Stimulated activated CD4-positive, alpha-beta T cell treated with anti-CD3 and anti-CD28 coated beads, TNF-alpha, amount 100 ng/mL, for 1 hour (primary cell): Measurements from ENCODE around the gene XYLT1.

Experiments used
- DNase-seq, 3 donors: peaks; one replicate each; pipeline ENCODE4 v3.0.0-alpha.2; 2020; ENCODE audit warnings: low read depth in 3 of 3, low spot score in 1 of 3

XYLT1 gene

DNA sequence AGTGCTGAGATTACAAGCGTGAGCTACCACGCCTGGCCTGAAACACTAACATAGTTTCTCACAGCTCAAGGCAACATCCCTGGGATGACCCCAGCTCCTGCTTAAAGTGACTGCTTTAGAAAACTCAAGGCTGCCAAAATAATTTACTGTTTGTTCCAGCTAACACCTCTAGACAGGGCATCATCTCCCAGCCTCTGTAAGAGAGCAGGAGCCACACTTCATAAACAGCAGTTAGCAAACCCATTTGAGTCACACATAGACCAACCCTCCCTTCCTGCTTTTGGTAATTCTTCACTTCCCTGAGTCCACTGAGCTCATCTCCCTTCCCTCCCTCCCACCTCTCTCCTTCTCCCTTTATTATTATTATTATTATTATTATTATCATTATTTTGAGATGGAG is 201.3 kb downstream of the XYLT1 start:
- no peak for DNase-seq

DNA sequence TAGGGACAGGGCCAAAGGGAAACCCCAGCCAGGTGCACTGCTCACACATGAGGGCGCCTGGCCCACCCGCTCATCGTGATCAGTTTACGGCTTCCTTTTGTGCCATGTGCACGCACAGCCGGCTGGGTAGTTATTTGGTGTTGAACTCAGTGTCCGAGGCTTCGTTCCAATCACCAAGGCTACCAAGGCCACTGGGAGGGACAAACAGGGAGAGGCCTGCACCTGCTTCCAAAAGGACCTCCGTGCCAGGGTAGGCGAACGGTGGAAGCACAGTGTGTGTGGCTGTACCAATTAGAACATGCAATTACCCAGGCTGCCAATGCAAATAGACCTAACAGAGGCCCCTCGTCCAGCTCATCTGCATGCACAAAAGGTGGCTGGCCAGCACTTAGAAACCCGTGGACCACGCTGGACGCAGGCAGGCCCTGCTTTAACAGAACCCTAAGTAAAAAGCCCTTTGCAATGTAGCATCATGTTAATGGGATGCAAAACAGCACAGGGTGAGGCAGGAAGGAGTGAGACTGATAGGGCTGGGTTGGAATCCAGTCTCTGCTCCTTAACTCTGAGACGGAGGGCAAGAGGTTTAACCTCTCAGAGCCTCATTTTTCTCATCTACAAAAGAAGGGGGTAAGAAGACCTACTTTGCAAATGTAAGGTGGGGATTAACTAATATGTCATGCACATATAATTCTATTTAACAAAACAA is 204.0 kb downstream of the XYLT1 start:
- DNase-seq = no peak

DNA sequence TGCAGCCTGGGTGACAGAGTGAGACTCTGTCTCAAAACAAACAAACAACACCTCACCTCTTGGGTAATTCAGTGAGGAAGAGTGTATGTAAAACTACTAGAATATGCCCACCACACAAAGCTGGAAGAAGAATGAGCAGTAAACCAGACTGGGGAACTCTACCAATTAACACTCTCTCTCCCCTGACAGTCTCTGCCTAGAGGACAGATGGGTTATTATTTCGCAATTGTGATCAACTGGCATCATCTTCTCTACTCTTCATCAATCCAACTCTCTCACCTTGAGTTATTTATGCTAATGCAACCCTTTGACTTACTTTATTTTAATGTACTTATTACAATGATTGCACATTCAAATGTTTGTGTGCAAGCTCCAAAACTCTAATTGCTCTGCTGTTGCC is 205.6 kb downstream of the XYLT1 start:
- no peak for DNase-seq

DNA sequence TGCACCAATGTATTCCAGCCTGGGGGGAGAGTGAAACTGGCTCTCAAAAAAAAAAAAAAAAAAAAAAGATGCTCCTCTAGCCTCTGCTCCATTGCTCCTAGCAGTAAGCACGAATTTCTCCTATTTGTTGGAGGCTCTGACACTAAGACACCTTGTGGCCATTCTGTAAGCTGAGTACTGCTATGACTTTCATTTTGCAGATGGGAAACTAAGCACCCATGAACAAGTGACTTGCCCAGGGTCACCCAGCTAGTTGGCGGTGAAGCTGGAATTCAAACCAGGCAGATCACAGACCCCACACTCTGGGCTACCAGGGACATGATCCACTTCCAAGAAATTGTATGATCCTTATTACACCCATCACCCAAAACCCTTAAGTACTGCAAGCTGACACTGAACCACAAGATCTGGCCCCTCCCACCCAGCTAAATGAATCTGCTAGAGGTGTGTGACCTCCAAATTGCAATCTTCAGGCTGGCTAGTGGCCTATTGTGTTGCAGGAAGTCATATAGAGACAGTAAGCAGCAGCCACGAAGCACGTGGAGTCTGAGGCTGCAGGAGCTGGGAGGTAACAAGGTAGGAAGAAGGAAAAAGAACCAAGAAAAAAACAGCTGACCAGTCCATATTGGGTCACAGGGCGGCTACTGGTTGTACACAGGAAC is 209.4 kb downstream of the XYLT1 start:
- no peak for DNase-seq

DNA sequence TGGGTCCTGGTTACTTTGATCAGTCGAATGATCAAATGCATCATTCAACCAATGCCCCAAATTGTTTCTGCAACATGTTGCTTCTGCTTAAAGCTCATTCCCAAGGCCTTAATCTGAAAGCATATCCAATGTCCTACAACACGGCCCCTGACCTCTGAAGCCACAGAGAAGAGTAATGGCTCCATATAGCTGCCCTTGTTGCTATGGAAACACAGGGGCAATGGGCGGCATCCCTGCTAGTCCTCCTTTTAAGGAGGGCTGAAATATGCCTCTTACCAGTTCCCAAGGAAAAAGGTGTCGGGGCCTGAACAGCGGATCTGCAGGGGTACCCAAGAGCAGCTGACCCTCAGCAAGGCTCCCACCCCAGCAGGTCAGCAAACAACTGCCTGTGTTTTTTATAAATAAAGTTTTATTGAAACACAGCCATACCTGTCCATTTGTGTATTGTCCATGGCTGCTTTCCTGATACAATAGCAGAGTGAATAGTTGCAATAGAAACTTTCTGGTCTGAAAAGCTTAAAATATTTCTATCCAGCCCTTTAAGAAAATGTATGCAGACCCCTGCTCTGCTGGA is 210.4 kb downstream of the XYLT1 start:
- DNase-seq = no peak

DNA sequence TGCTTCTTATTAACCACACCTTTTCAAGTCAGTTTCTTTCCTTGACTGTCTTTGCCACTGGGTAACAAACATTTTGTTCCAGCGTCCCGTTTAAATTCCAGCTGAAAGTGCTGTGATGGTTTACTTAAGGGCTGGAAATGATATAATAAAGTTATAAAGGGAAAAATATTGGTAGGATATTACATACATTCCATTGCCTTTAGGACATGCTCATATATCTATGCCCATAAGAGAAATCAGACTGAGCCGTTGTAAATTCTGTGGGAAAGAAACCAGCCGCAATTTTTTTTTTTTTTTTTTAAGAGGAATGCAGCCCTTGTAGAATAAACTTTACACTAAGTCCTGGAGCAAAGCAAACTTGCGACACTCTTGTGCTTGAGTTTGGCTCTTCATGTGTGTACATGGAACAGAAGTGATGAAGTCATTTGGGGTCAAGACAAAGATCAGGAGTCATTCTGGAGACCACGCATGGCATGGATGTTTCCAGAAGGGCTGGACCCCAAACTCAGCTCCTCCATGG is 210.9 kb downstream of the XYLT1 start:
- no peak for DNase-seq

DNA sequence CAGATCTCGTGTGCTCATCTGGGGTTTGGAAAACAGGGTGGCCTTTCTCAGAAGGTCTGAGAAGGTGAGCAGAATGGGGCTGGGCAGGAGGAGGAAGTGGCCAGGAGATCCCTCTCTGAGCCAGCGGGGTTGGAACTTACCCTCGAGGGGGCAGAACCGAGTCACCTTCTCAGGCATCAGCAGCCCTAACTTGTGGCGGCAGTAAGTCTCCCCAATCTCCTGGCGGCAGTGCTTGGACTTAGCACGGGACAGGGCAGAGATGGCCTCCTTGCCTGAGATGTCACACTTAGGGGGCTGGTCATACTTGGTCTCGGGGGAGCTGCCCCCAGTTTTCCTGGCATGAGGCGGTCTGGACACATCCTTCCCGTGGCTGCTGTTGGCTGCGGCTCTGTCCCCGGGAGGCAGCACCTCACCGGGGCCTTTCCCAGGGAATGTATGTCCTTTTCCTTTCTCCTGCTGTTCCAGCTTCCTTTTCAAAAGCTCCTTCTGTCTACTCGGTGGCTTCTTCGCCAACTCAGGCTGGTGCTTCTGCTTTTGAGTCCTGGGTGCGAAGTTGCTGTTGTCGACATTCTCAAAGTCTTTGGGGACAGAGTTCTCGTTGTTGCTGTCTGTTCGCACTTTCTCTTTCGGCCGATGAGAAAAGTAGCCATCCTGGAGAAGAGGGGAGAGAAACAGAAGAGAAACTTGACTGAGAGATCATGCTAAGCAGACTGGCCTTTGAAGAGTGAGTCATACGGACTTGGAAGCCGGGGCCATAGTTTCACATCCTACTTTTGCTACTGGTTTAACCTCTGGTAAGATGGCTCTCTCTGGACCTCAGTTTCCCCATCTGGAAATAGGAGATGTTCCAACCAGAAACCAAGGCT is 211.7 kb downstream of the XYLT1 start:
- no peak for DNase-seq

DNA sequence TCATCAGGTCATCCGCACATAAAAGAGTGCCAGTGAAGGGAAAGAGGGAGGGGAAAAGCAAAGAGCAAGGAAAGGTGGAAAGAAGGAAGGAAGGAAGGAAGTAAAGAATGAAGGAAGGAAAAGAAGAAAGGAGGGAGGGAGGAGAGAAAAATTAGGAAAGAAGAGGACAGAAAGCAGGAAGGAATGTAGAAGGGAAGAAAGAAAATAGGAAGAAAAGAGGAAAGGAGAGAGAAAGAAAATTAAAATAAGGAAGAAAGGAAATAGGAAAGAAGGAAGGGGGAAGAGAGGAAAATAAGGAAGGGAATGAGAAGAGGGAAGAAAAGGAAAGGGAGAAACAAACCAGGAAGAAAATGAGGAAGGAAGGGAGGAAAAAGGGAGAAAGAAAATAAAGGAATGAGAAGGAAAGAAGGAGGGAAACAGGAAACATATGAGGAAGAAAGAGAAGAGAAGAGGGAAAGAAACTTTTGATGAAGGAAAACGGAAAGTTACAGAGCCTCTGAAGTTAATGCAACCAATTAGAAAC is 212.6 kb downstream of the XYLT1 start:
- no peak for DNase-seq

DNA sequence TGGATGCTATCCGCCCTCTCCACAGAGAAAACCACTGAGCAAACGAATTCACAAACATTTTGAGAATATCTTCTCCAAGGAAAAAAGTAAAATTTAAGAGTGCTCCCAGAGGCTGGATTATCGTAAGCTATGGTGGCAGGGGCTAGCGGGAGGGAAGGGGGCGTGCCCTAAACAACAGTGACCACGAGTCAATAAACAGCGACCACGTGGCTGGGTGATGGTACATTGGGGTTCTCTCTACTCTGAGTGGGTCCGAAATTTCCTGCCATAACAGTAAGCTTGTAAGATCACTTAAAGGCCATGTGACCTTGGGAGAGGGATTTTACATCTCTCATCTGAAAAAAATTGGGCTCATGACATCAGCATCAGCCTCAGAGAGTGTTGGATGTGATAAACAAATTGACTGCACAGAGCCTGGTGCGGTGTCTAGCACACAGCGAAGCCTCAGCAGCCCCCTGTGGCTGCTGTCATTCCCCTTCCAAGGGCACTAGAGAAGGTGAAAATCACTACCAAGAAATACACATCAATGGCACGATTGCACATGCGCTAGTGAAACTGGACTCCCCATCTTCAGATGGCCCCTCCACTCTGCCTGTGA is 213.2 kb downstream of the XYLT1 start:
- DNase-seq = no peak

DNA sequence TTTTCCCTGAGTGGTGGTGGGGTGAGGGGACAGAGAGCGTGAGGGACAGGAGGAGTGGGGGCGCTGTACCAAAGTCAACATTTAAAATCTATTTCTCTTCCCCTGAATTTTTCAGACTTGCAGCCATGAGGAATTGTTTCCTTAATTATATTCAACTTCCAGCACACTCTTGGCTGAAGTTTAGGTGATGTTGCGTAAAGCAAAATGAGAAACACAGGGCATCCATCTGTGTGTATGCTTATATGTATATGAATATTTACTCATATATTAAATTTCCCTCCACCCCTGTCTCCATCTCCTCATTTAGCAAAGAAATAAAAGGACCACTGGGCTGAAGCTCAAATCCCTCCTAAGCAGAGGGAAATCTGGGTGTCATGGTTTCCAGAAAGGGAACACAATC is 218.1 kb downstream of the XYLT1 start:
- DNase-seq = no peak

DNA sequence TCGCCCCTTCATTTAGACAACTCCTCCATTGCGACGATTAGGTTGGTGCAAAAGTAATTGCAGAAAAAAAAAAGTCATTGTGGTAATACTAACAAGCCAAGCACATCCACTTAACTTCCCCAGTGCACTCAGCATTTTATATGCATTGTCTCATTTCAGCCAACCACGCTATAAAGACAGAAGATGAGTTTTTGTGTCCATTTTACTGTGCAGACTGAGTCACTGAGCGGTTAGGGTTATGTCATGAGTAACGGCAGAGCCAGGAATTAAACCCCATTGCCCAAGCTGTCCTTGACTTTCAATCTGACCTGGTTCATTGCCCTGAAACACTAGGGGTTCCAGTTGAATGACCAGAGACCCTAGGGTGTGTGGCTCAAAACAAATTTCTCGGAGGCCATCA is 218.7 kb downstream of the XYLT1 start:
- DNase-seq = no peak

DNA sequence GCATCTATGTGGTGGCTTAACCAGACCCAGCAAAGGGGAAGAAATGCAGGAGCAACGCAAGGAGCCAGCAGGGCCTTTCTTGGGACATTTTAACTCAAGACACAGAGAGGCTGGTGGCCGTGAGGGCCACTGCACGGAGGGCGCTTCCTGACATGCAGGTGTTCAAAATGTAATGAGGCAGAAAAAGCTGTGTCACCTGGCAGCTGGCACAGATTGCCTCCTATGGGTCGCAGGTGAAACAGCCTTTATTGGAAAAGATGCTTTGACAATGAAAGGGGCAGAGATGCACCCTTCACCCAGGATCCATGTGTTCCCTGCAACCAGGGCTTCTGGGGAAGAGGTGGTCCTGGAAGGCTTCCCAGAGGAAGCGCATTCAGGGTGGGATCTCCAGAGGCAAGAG is 219.3 kb downstream of the XYLT1 start:
- no peak for DNase-seq

DNA sequence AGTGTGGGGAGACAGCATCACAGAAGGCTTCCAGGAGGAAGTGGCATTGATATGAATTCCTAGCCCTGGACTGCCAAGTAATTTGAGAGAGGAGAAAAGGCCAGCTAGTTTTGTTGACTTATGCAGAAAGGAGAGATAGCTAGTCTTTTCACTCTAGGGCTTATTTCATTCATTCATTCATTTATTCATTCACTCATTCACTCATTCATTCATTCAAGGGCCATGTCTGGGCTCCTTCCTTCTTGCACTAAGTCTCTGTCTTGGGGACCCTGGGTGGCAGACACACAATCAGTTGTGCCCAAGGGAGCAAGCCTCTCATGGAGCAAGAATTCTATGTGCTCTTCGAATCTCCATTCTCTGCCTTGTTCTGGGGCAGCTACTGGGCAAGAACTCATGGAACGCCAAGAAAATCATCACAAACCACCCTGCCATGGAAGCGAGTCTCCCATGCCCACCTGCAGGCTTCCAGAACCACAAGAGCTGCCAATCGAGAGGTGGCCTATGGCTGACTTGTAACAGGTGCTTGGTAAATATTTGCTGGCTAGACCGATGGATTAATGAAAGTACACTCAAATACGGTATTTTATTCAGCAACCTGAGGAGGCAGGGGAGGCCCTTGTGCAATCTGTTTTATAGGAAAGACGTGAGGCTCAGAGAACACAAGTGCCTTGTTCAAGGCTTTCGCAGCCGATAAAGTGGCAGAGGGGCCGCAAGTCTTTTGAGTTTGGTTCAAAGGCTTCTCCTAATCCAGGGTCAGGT is 223.6 kb downstream of the XYLT1 start:
- no peak for DNase-seq

DNA sequence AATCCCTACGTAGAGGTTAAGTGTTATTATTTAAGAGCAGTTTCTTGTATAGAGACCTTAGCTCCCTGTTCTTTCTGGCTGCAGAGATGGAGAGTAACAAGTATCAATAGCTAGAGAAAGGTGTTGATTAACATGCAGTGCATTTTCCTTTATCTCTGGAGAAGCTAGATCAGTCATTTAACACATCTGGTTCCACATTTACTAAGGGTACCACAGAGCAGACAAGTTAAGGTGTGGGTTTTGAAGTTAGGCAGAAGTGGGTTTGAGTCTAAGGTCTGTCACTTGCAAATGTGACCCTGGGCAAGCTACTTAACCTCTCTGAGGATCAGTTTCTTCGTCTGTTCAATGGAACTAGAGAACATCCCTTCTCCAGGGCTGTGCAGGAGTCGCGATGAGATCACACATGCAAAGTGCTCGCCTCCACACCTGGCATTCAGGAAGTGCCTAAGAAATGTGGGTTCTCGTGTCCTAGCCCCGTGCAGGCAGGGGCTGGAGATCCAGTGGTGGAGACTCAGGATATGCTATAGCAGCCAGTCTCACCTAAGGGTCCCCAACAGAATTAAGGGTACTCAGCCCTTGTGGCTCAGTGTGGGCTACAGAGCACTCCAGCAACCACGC is 224.4 kb downstream of the XYLT1 start:
- DNase-seq = no peak

DNA sequence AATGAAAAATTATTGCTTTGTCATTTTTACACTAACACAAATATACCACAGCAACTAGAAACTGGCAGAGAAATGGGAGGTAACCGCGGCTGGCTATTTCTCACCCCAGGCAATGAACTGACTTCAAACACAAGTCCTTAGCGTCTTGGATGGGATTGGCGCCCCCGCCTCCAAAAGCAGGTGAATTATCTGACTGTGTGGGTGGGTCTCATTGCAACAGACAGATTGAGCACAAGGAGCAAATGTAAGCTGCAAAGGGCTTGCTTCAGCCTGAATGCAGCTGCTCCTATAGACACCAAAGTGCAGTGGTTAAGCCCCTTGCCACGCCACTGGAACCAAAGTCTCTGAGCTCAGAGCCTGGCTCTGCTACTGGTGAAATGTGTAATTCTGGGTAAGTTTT is 225.0 kb downstream of the XYLT1 start:
- DNase-seq = no peak

DNA sequence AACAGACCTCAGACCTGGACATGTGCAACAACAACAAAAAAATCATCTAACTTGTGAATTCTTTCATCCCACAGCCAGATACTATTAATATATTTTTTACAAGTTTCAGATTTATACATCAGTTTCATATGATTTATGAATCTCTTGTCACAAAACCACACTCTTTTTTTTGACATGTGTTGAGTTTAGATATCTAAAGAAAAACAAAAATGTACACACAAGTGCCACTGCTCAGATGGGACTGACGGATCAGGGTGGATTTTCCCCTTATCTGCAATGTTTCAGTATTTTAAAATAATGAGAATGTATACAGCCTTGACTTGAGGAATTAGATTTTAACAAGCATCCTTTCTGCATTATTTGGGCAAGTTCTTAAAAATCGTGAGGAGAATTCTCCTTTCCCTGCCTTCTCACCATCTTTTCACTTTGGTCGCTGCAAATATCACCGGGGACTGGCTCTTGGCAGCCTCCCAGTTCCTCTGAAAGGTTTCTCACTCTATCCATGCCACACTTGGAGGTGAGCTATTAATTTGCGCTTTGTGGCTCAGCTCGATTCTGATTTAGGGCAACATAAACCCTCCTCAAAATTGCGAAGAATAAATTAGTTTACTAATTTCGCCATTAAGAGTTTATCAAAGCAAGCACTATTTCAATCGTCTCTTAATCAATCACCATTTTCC is 225.7 kb downstream of the XYLT1 start:
- no peak for DNase-seq

DNA sequence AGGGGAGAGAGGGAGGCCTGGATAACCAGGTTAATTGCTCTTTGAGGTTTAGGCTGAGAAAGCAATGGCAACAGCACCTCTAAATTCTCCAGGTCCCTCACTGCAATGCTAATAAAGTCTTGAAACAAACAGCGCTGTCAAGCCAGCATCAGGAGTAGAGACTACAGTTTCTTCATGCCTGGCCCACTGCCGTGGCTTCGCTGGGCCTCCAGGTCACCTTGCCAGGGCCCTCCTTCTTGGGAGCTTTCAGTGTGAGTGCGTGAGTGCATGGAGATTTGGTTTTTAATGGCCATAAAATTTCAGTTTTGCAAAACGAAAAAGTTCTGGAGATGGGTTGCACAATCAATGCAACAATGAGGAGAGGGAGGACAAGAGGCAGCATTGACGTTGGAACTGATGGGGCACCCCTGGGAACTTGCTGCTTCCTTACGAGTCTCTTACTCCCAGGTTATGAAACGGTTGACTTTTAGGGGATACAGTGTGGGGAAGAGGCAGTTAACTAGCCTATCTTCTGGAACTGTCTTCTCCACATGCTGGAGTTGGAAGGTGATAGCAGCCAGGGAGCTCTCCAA is 229.4 kb downstream of the XYLT1 start:
- no peak for DNase-seq

DNA sequence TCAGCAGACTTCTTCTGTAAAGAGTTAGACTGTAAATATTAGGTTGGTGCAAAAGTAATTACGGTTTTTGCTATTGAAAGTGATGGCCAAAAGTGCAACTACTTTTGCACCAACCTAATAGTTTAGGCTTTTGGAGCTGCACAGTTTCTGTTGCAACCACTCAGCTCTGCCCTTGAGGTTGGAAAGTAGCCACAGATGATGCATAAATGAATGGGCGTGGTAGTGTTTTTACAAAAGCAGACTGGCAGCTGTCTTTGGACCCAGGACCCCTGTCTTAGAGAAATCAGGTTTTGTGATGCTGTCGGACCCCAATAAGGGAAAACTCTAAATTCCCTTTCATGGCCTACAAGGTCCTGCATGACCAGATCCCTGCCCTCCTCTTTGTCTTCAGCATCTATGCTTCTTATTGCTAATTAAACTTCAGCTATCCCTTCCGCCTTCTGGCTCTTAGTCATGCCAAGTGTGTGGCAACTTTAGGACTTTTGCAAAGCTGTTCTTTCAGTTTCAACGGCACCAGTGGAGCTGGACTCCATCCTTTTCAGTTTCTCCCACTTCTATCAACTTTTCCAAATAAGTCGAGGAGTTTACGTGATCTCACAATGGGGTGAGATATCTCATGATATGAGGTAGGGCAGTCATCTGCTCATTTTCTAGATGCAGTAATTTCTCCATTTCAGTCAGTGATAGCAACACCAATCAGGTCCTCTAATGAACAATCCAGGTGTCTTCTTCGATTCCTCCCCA is 232.3 kb downstream of the XYLT1 start:
- DNase-seq = no peak
